Keratinocyte (primary cell): ENCODE measurements around the gene GGACT. TPM values are rescaled to one million over a fixed set of nuclear protein-coding genes. Genes with fewer than 3 reads are reported as not detected.

Experiments
- DNase-seq: peaks from one replicate; pipeline ENCODE4 v3.0.0-alpha.2; 2011; ENCODE audit warnings: low read depth, missing footprints, low spot score
- FAIRE-seq: peaks from 2 replicates; lab custom pipeline; 2011; peaks lifted over from hg19 to GRCh38; lab: Jason Lieb, UNC
- H2AFZ ChIP-seq: 2 replicates; pipeline ENCODE4 v1.6.0; 2012; ENCODE audit warnings: low read length, control low read depth, inconsistent platforms; ENCODE audit not compliant: control insufficient read depth
- H3K27ac ChIP-seq: 2 replicates; pipeline ENCODE4 v1.5.1; 2011; ENCODE audit warnings: low read length; ENCODE audit not compliant: control insufficient read depth, insufficient read depth
- H3K27me3 ChIP-seq: 3 replicates; pipeline ENCODE4 v1.6.0; 2011; ENCODE audit warnings: low read length; ENCODE audit not compliant: control insufficient read depth, insufficient read depth; ENCODE audit errors: extremely low read depth
- H3K36me3 ChIP-seq, 2 experiments: 2 replicates in 1 of 2; 3 replicates in 1 of 2; pipeline ENCODE4 v1.5.1; 2011; ENCODE audit warnings: low read length in 2 of 2, mild to moderate bottlenecking in 1 of 2; ENCODE audit not compliant: control insufficient read depth in 2 of 2, insufficient read depth in 2 of 2; ENCODE audit errors: extremely low read depth in 1 of 2
- H3K4me1 ChIP-seq: 3 replicates; pipeline ENCODE4 v1.5.1; 2011; ENCODE audit warnings: low read length; ENCODE audit not compliant: control insufficient read depth, insufficient read depth; ENCODE audit errors: extremely low read depth
- H3K4me2 ChIP-seq: 3 replicates; pipeline ENCODE4 v1.6.0; 2011; ENCODE audit warnings: low read depth, low read length; ENCODE audit not compliant: control insufficient read depth, insufficient read depth; ENCODE audit errors: extremely low read depth
- H3K4me3 ChIP-seq, 3 experiments: fragments of 200-600 bp in 1 of 3; sonication (generic) in 1 of 3; 2 replicates in 2 of 3; 3 replicates in 1 of 3; pipeline ENCODE4 v1.5.1; 2011 to 2016; ENCODE audit warnings: low read length in 3 of 3, mild to moderate bottlenecking in 3 of 3, control low read depth in 2 of 3, inconsistent platforms in 1 of 3, low read depth in 1 of 3, mixed read lengths in 1 of 3, mixed run types in 1 of 3, moderate library complexity in 1 of 3; ENCODE audit not compliant: control insufficient read depth in 2 of 3, insufficient read depth in 2 of 3; ENCODE audit errors: extremely low read depth in 1 of 3
- H3K79me2 ChIP-seq: 2 replicates; pipeline ENCODE4 v1.6.0; 2012; ENCODE audit warnings: low read length; ENCODE audit not compliant: control insufficient read depth, insufficient read depth
- H3K9ac ChIP-seq: 3 replicates; pipeline ENCODE4 v1.6.0; 2011; ENCODE audit warnings: low read length; ENCODE audit not compliant: control insufficient read depth, insufficient read depth; ENCODE audit errors: extremely low read depth
- H3K9me1 ChIP-seq: 3 replicates; pipeline ENCODE4 v1.6.0; 2011; ENCODE audit warnings: low read length; ENCODE audit not compliant: control insufficient read depth, insufficient read depth; ENCODE audit errors: extremely low read depth
- H3K9me3 ChIP-seq: 2 replicates; pipeline ENCODE4 v1.5.1; 2012; ENCODE audit warnings: low read depth, low read length; ENCODE audit not compliant: control insufficient read depth
- H4K20me1 ChIP-seq: 3 replicates; pipeline ENCODE4 v1.6.0; 2011; ENCODE audit warnings: low read length; ENCODE audit not compliant: control insufficient read depth, insufficient read depth; ENCODE audit errors: extremely low read depth
- CTCF ChIP-seq, 3 experiments: IDR thresholded peaks in 1 of 3; conservative IDR thresholded peaks in 1 of 3; optimal IDR thresholded peaks in 1 of 3; 2 replicates in 2 of 3; 3 replicates in 1 of 3; pipeline versions ENCODE3 to v1.5.1; 2011; ENCODE audit warnings: low read length in 3 of 3, mild to moderate bottlenecking in 3 of 3, moderate library complexity in 2 of 3, control low read depth in 1 of 3, inconsistent platforms in 1 of 3; ENCODE audit not compliant: insufficient read depth in 2 of 3; ENCODE audit errors: extremely low read depth in 1 of 3
- EZH2 ChIP-seq: IDR thresholded peaks from one replicate; pipeline ENCODE4 v1.6.1; 2012; ENCODE audit warnings: inconsistent platforms, mild to moderate bottlenecking, low read length, moderate library complexity
- dilution Hi-C: fragments of 300-500 bp; cut with MboI; formaldehyde crosslinking; loops from one replicate; pipeline ENCODE4 v1.7.0; 2020; ENCODE audit warnings: low sequenced_read_pairs; ENCODE audit not compliant: extremely low pct_ligation_motif_present
- polyA plus RNA-seq, 5 experiments: library from polyadenylated mRNA; depleted of rRNA in 3 of 5; stranded (reverse) in 3 of 5; stranded (forward) in 1 of 5; unstranded in 1 of 5; fragments of >200 nt; gene quantifications; 1 replicate in 1 of 5; 2 replicates in 3 of 5; 3 replicates in 1 of 5; pipeline versions ENCODE4 v1.2.1 to v1.2.3, GENCODE V29; 2011 to 2012; ENCODE audit warnings: missing spikeins in 2 of 5, low read depth in 1 of 5, low replicate concordance in 1 of 5

GGACT gene
- polyA plus RNA-seq, 1 donor (not counting 4 experiments of a cell fraction or from before 2014, with no cell fraction given) = 8.2 TPM

GRCh38 chr13:100536643-100537180, 51.9 kb downstream of the GGACT start:
- Histone ChIP-seq H3K4me1 (peaks cover under 1% of the 10 kb centered on the region), H3K79me2 (no peaks in the 10 kb centered on the region)
- FAIRE-seq = no peak

GRCh38 chr13:100535426-100536135, 53.0 kb downstream of the GGACT start:
- H3K9me1 ChIP-seq = no peaks in the 10 kb centered on the region
- no peaks in the 10 kb centered on the region for H3K27me3 ChIP-seq
- DNase-seq (no peak), FAIRE-seq (no peak)
- H3K79me2 ChIP-seq = no peaks in the 10 kb centered on the region
- no peaks in the 10 kb centered on the region for H3K4me1 ChIP-seq
- H3K27ac ChIP-seq = no peak overlapping the region
- dilution Hi-C loops = no loop called here
- no peak overlapping the region for H3K4me3 ChIP-seq
- H2AFZ ChIP-seq = no peak overlapping the region
- no peaks in the 10 kb centered on the region for H4K20me1 ChIP-seq
- TF ChIP-seq CTCF (optimal IDR thresholded peaks at IDR 0.05 in 1 of 3, IDR thresholded peaks at IDR 0.05 in 1 of 3, conservative IDR thresholded peaks at IDR 0.05 in 1 of 3; ENCODE audit: extremely low read depth in 1 of 3, insufficient read depth in 2 of 3, low read length in 3 of 3) (no peak), EZH2 (no peak)
- no peak overlapping the region for H3K9ac ChIP-seq
- no peaks in the 10 kb centered on the region for H3K9me3 ChIP-seq
- no peaks in the 10 kb centered on the region for H3K36me3 ChIP-seq
- no peak overlapping the region for H3K4me2 ChIP-seq

More at GRCh38 chr13:100536643-100537180, 51.9 kb downstream of the GGACT start:
- Histone ChIP-seq H3K36me3 (no peaks in the 10 kb centered on the region), H3K4me3 (no peak overlapping the region), H2AFZ (no peak overlapping the region), H3K27me3 (no peaks in the 10 kb centered on the region), H3K9me3 (no peaks in the 10 kb centered on the region), H3K9me1 (no peaks in the 10 kb centered on the region), H3K4me2 (no peak overlapping the region), H3K27ac (no peak overlapping the region), H3K9ac (no peak overlapping the region), H4K20me1 (no peaks in the 10 kb centered on the region)
- DNase-seq = no peak
- TF ChIP-seq CTCF (optimal IDR thresholded peaks at IDR 0.05 in 1 of 3, IDR thresholded peaks at IDR 0.05 in 1 of 3, conservative IDR thresholded peaks at IDR 0.05 in 1 of 3; ENCODE audit: extremely low read depth in 1 of 3, insufficient read depth in 2 of 3, low read length in 3 of 3) (no peak), EZH2 (no peak)
- dilution Hi-C loops = no loop called here
